G401 (cell line): ENCODE data around the gene CACNA1A. TPM values are rescaled to one million over a fixed set of nuclear protein-coding genes. Genes with fewer than 3 reads are reported as not detected.
"Not testable (repeated sequence)": the region's sequence is repeated elsewhere in the genome, so short reads cannot be mapped to it uniquely, and the experiment has no call there.

Experiments
- DNase-seq: peaks from one replicate; pipeline ENCODE4 v3.0.0-alpha.2; 2015; ENCODE audit warnings: low spot score
- in situ Hi-C: cut with HindIII; loops from 2 replicates; pipeline ENCODE4 v1.10.0; 2016; ENCODE audit warnings: low sequenced_read_pairs, mixed read lengths
- total RNA-seq: library from RNA; depleted of rRNA; stranded (reverse); fragments of >200 nt; shearing (Covaris generic); gene quantifications from 2 replicates; pipeline ENCODE4 v1.2.3, GENCODE V29; 2014; rRNA removed

Gene CACNA1A
- total RNA-seq, result 0.24 and 0.31 TPM in 2 replicates

- DNase-seq, result peak; percentile 84
- in situ Hi-C loops, result no loop called here
These were observed at the start of gene CACNA1A for GRCh38 chr19:13506471-13506820. CACNA1A (minus strand) TSS chr19:13506479; CDS start chr19:13506224, 255 bp downstream.

GRCh38 chr19:13554506-13555240 lies 48.4 kb upstream of the CACNA1A start:
- in situ Hi-C loops, result no loop called here

GRCh38 chr19:13553880-13554400 lies 47.7 kb upstream of the CACNA1A start:
- in situ Hi-C loops, result no loop called here
- DNase-seq, result no peak

More at GRCh38 chr19:13554506-13555240, 48.4 kb upstream of the CACNA1A start:
- DNase-seq, result peak; percentile 74

- no peak for DNase-seq
- in situ Hi-C loops, result no loop called here
These were observed 41.9 kb upstream of the CACNA1A start for GRCh38 chr19:13548131-13548530.

GRCh38 chr19:13547102-13547501 lies 40.8 kb upstream of the CACNA1A start:
- no peak for DNase-seq
- in situ Hi-C loops, result no loop called here

GRCh38 chr19:13544423-13544822 lies 38.1 kb upstream of the CACNA1A start:
- in situ Hi-C loops, result no loop called here
- DNase-seq, result no peak

GRCh38 chr19:13541554-13541953 lies 35.3 kb upstream of the CACNA1A start:
- no peak for DNase-seq
- in situ Hi-C loops, result no loop called here

- no peak for DNase-seq
- in situ Hi-C loops, result no loop called here
These were observed 33.1 kb upstream of the CACNA1A start for GRCh38 chr19:13539332-13539731.

GRCh38 chr19:13538601-13539253 lies 32.4 kb upstream of the CACNA1A start:
- no peak for DNase-seq
- in situ Hi-C loops, result no loop called here

GRCh38 chr19:13537454-13537853 lies 31.2 kb upstream of the CACNA1A start:
- in situ Hi-C loops, result no loop called here
- peak; percentile 15 for DNase-seq

GRCh38 chr19:13530720-13531119 lies 24.4 kb upstream of the CACNA1A start:
- DNase-seq, result peak; percentile 10
- in situ Hi-C loops, result no loop called here

- in situ Hi-C loops, DNase-seq: not testable (repeated sequence)
These were observed 23.4 kb upstream of the CACNA1A start for GRCh38 chr19:13529721-13530120.

GRCh38 chr19:13526552-13526951 lies 20.3 kb upstream of the CACNA1A start:
- DNase-seq, result no peak
- in situ Hi-C loops, result no loop called here

GRCh38 chr19:13521066-13521465 lies 14.8 kb upstream of the CACNA1A start:
- in situ Hi-C loops, result no loop called here
- DNase-seq, result no peak

- DNase-seq, result no peak
- in situ Hi-C loops, result no loop called here
These were observed 5.7 kb upstream of the CACNA1A start for GRCh38 chr19:13511947-13512346.

- peak; percentile 70 for DNase-seq
- in situ Hi-C loops, result no loop called here
These were observed 853 bp upstream of the CACNA1A start for GRCh38 chr19:13507053-13507611.

GRCh38 chr19:13505761-13506470 lies 363 bp downstream of the CACNA1A start:
- in situ Hi-C loops, result no loop called here
- peak; percentile 36 for DNase-seq

- in situ Hi-C loops, result no loop called here
These were observed 1.0 kb downstream of the CACNA1A start for GRCh38 chr19:13505164-13505695.

GRCh38 chr19:13503570-13504235 lies 2.6 kb downstream of the CACNA1A start:
- DNase-seq, result peak; percentile 77
- in situ Hi-C loops, result no loop called here

More at GRCh38 chr19:13505164-13505695, 1.0 kb downstream of the CACNA1A start:
- DNase-seq, result no peak
